Upper lobe of left lung (tissue), 4 donors: Measurements from ENCODE around the gene CYP27C1.

Source experiments
- EP300 ChIP-seq, 4 donors: sonication (generic); formaldehyde crosslinking; IDR thresholded peaks; one replicate each; pipeline ENCODE4 v1.5.1; 2017; ENCODE audit warnings: antibody characterized with exemption in 4 of 4, control low read depth in 2 of 4
- POLR2A ChIP-seq, 4 donors: fragments of 450-650 bp; IDR thresholded peaks; one replicate each; pipeline ENCODE4 v1.5.1; 2016 to 2017; ENCODE audit warnings: antibody characterized with exemption in 4 of 4, mild to moderate bottlenecking in 2 of 4

- TF ChIP-seq POLR2A (IDR thresholded peaks at IDR 0.05), result no peak
- TF ChIP-seq EP300 (IDR thresholded peaks at IDR 0.05), result no peak
Observed at GRCh38 chr2:127226132-127226519, 6.0 kb upstream of the CYP27C1 start.
